ENCODE data around the gene CDC42EP2. TPM values are rescaled to one million over a fixed set of nuclear protein-coding genes. Genes with fewer than 3 reads are reported as not detected.

CDC42EP2 gene
- total RNA-seq, 2 donors from 2014 or later, result 1.7 TPM; not detected in 1

GRCh38 chr11:65340226-65340625 is 25.6 kb downstream of the CDC42EP2 start:
- Mint-ChIP-seq H3K27ac (peak overlapping the region in 1 of 2 donors; percentile 55), H3K27me3 (no peaks in the 10 kb centered on the region), H3K4me1 (ENCODE audit: low read depth in 2 of 2) (peaks cover 22 to 25% of the 10 kb centered on the region in 2 donors), H3K9me3 (no peaks in the 10 kb centered on the region), H3K36me3 (peaks cover 27% of the 10 kb centered on the region), H3K4me3 (no peak overlapping the region)
- no peak for ATAC-seq
- DNase-seq (ENCODE audit: low spot score), result no peak

DNA sequence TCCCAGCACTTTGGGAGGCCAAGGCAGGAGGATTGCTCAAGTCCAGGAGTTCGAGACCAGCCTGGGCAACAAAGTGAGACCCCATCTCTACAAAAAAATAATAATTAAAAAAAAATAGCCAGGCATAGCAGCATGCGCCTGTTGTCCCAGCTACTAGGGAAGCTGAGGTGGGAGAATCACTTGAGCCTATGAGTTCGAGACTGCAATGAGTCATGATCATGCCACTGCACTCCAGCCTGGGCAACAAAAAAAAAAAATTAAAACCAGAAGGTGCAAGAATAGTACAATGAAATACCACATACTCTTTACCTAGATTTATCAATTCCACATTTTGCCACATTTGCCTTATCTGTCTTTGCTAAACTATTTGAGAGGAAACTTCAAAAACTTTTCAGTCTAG is 27.2 kb downstream of the CDC42EP2 start:
- Mint-ChIP-seq H3K27ac (no peak overlapping the region), H3K9me3 (no peaks in the 10 kb centered on the region), H3K4me3 (no peak overlapping the region), H3K27me3 (no peaks in the 10 kb centered on the region), H3K36me3 (peaks cover 35% of the 10 kb centered on the region), H3K4me1 (ENCODE audit: low read depth in 2 of 2) (peaks cover 17 to 22% of the 10 kb centered on the region in 2 donors)
- ATAC-seq (no peak), DNase-seq (ENCODE audit: low spot score) (no peak)

DNA sequence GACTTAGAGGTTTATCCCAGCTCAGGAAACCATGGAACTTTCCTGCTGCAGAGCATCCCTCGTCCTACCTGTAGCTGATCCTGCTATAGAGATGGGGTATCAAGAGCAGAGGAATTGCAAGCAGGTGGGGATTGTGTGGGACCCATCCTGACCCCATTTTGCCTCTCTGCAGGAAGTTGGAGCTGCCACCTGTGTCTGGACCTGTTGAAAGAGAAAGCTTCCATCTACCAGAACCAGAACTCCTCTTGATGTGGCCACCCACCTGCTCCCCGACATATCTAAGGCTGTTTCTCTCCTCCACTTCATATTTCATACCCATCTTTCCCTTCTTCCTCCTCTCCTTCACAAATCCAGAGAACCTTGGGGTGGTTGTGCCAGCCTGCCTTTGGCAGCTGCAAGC is 36.8 kb downstream of the CDC42EP2 start:
- Mint-ChIP-seq H3K27me3 (no peaks in the 10 kb centered on the region), H3K27ac (peak overlapping the region in 1 of 2 donors; percentile 5), H3K4me3 (no peak overlapping the region), H3K9me3 (no peaks in the 10 kb centered on the region), H3K4me1 (ENCODE audit: low read depth in 2 of 2) (peaks cover 15 to 18% of the 10 kb centered on the region in 2 donors), H3K36me3 (peaks cover 14% of the 10 kb centered on the region)
- DNase-seq (ENCODE audit: low spot score) (no peak), ATAC-seq (no peak)

DNA sequence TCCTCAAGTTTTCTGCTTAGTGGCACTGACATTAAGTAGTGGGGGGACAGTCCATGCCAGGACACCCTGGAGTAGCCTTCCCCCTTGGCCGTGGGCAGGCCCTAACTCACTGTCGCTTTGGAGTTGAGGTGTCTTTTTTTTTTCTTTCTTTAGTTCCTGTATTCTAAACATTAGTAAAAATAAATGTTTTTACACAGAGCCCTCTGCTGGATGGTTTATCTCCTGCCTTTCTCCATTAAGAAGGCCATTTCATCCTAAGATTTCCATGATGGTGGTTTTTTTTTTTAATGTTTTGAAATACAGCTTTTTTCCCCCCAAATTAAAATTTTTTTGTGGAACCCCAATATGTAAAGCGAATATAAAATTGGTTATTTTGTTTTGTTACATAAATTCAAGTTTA is 38.1 kb downstream of the CDC42EP2 start:
- H3K27me3 Mint-ChIP-seq, result no peaks in the 10 kb centered on the region
- H3K9me3 Mint-ChIP-seq, result no peaks in the 10 kb centered on the region
- peaks cover 11% of the 10 kb centered on the region for H3K36me3 Mint-ChIP-seq
- no peak overlapping the region for H3K27ac Mint-ChIP-seq
- DNase-seq (ENCODE audit: low spot score), result no peak
- H3K4me3 Mint-ChIP-seq, result no peak overlapping the region
- H3K4me1 Mint-ChIP-seq (ENCODE audit: low read depth in 2 of 2), result peaks cover 14 to 18% of the 10 kb centered on the region in 2 donors
- no peak for ATAC-seq

DNA sequence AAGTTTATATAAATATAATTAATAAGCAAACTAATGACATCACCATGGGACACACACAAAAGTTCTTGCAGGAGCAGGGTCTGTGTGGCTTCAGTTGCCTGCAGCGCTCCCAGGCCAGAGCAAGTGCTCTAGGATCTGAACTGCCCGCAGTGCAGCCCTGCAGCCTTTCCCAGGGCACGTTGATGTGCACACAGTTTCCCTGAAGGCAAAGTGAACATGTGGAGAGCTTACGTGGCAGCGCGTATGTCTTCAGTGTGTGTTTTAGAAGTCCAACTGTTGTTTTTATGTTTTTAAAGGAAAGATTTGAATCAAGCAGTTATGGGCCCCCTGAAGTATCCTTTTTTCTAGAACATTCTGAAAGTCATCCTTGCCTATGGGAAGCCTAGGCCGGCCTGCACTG is 38.7 kb downstream of the CDC42EP2 start:
- Mint-ChIP-seq H3K36me3 (peaks cover 11% of the 10 kb centered on the region), H3K4me1 (ENCODE audit: low read depth in 2 of 2) (peaks cover 14 to 18% of the 10 kb centered on the region in 2 donors), H3K27me3 (no peaks in the 10 kb centered on the region), H3K9me3 (no peaks in the 10 kb centered on the region), H3K4me3 (peak overlapping the region; percentile 75), H3K27ac (peak overlapping the region; percentile 71 to 85)
- ATAC-seq, result no peak
- no peak for DNase-seq (ENCODE audit: low spot score)

GRCh38 chr11:65353900-65354264 is 39.2 kb downstream of the CDC42EP2 start:
- H3K4me3 Mint-ChIP-seq, result peak overlapping the region; percentile 75
- H3K36me3 Mint-ChIP-seq, result peaks cover 8% of the 10 kb centered on the region
- H3K4me1 Mint-ChIP-seq (ENCODE audit: low read depth in 2 of 2), result peaks cover 14 to 18% of the 10 kb centered on the region in 2 donors
- no peaks in the 10 kb centered on the region for H3K27me3 Mint-ChIP-seq
- no peak for DNase-seq (ENCODE audit: low spot score)
- peak overlapping the region; percentile 71 to 85 for H3K27ac Mint-ChIP-seq
- ATAC-seq, result no peak
- no peaks in the 10 kb centered on the region for H3K9me3 Mint-ChIP-seq

- Mint-ChIP-seq H3K27me3 (no peaks in the 10 kb centered on the region), H3K9me3 (no peaks in the 10 kb centered on the region), H3K36me3 (peaks cover 6% of the 10 kb centered on the region), H3K4me1 (ENCODE audit: low read depth in 2 of 2) (peaks cover 14 to 18% of the 10 kb centered on the region in 2 donors), H3K27ac (peak within 1 kb of the TSS; percentile 71 to 85), H3K4me3 (peak within 1 kb of the TSS; percentile 86)
- ATAC-seq (peak; percentile 98 to 99), DNase-seq (ENCODE audit: low spot score) (peak; percentile 96)
Observed at GRCh38 chr11:65354265-65355012, 39.8 kb downstream of the CDC42EP2 start, which contains the start of gene TIGD3. Gene TIGD3, plus strand, starts transcription at chr11:65354751. Its CDS starts 1,058 bp downstream, at chr11:65355809.

- peaks cover 6% of the 10 kb centered on the region for H3K36me3 Mint-ChIP-seq
- ATAC-seq, result peak; percentile 1 to 44
- peaks cover 14 to 18% of the 10 kb centered on the region in 2 donors for H3K4me1 Mint-ChIP-seq (ENCODE audit: low read depth in 2 of 2)
- H3K9me3 Mint-ChIP-seq, result no peaks in the 10 kb centered on the region
- peak overlapping the region; percentile 16 to 55 for H3K27ac Mint-ChIP-seq
- H3K27me3 Mint-ChIP-seq, result no peaks in the 10 kb centered on the region
- DNase-seq (ENCODE audit: low spot score), result no peak
- H3K4me3 Mint-ChIP-seq, result peak overlapping the region; percentile 86
Observed at GRCh38 chr11:65355013-65355775, 40.5 kb downstream of the CDC42EP2 start.

GRCh38 chr11:65355776-65356393 is 41.2 kb downstream of the CDC42EP2 start:
- Mint-ChIP-seq H3K27ac (peak overlapping the region; percentile 16 to 55), H3K27me3 (no peaks in the 10 kb centered on the region)

DNA sequence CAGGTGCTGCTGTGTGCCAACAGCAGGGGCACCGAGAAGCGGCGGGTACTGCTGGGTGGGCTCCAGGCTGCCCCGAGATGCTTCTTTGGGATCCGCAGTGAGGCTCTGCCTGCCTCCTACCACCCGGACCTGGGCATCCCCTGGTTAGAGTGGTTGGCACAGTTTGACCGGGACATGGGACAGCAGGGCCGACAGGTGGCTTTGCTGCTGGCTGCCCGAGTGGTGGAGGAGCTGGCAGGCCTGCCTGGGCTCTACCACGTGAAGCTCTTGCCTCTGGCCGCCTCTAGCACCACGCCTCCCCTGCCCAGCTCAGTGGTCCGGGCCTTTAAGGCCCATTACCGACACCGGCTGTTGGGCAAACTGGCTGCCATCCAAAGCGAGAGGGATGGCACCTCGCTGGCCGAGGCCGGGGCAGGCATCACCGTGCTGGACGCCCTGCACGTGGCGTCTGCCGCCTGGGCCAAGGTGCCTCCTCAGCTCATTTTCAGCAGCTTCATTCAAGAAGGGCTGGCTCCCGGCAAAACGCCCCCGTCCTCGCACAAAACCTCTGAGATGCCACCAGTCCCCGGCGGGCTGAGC is 41.8 kb downstream of the CDC42EP2 start:
- Mint-ChIP-seq H3K27ac (no peak overlapping the region), H3K4me3 (peak overlapping the region; percentile 71), H3K27me3 (no peaks in the 10 kb centered on the region), H3K4me1 (ENCODE audit: low read depth in 2 of 2) (peaks cover 14 to 18% of the 10 kb centered on the region in 2 donors), H3K36me3 (peaks cover 5% of the 10 kb centered on the region), H3K9me3 (no peaks in the 10 kb centered on the region)
- no peak for DNase-seq (ENCODE audit: low spot score)
- no peak for ATAC-seq

More at GRCh38 chr11:65355776-65356393, 41.2 kb downstream of the CDC42EP2 start:
- DNase-seq (ENCODE audit: low spot score) (no peak), ATAC-seq (no peak)
- Mint-ChIP-seq H3K36me3 (peaks cover 6% of the 10 kb centered on the region), H3K4me3 (peak overlapping the region; percentile 86), H3K4me1 (ENCODE audit: low read depth in 2 of 2) (peaks cover 14 to 18% of the 10 kb centered on the region in 2 donors), H3K9me3 (no peaks in the 10 kb centered on the region)

- ATAC-seq (no peak), DNase-seq (ENCODE audit: low spot score) (no peak)
- Mint-ChIP-seq H3K27ac (peak overlapping the region in 1 of 2 donors; percentile 12), H3K27me3 (no peaks in the 10 kb centered on the region), H3K9me3 (no peaks in the 10 kb centered on the region), H3K4me1 (ENCODE audit: low read depth in 2 of 2) (peaks cover 21 to 28% of the 10 kb centered on the region in 2 donors), H3K36me3 (no peaks in the 10 kb centered on the region), H3K4me3 (no peak overlapping the region)
Observed at GRCh38 chr11:65357856-65358356, 43.2 kb downstream of the CDC42EP2 start.

DNA sequence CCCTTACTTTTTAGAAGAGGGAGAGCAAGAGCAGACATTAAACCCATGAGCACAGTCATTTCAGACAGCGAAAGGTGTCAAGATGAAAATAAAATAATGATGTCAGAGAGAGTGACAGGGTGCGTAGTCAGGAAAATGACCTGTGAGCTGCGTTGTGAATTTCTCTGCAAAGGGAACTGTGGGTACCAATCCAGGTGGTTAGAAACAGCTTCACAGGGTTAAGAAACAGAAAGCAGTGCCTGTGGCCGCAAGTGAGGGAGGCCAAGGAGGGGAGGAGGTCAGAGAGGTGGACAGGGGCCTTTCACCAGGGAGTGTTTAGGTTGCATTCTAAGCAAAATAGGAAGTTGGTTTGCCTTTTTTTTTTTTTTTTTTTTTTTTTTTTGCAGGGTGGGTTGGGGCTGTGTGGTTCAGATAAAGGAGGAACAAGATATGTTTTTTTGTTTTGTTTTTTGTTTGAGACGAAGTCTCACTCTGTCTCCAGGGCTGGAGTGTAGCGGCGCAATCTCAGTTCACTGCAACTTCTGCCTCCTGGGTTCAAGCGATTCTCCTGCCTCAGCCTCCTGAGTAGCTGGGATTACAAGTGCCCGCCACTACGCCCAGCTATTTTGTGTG is 47.8 kb downstream of the CDC42EP2 start:
- Mint-ChIP-seq H3K4me3 (peak overlapping the region; percentile 36), H3K27me3 (no peaks in the 10 kb centered on the region), H3K27ac (peak overlapping the region; percentile 9 to 64), H3K9me3 (no peaks in the 10 kb centered on the region), H3K4me1 (ENCODE audit: low read depth in 2 of 2) (peaks cover 7 to 10% of the 10 kb centered on the region in 2 donors), H3K36me3 (no peaks in the 10 kb centered on the region)
- ATAC-seq, result peak; percentile 61 to 70
- peak; percentile 25 for DNase-seq (ENCODE audit: low spot score)

GRCh38 chr11:65362966-65363365 is 48.3 kb downstream of the CDC42EP2 start:
- Mint-ChIP-seq H3K36me3 (no peaks in the 10 kb centered on the region), H3K27me3 (no peaks in the 10 kb centered on the region), H3K4me3 (no peak overlapping the region), H3K4me1 (ENCODE audit: low read depth in 2 of 2) (peaks cover 7 to 10% of the 10 kb centered on the region in 2 donors), H3K27ac (peak overlapping the region in 1 of 2 donors; percentile 64), H3K9me3 (no peaks in the 10 kb centered on the region)
- ATAC-seq, result no peak
- DNase-seq (ENCODE audit: low spot score), result no peak

Data from natural killer cell treated with Interleukin-12 subunit alpha and Interleukin-12 subunit beta and Interleukin-15 and Interleukin-18, amount 100 ng/mL, for 72 hours (primary cell).